Activated CD4-positive, alpha-beta T cell treated with anti-CD3 and anti-CD28 coated beads, Interleukin-2, Interleukin-4, amounts not matched to agents 100 ng/mL and 50 ng/mL, durations not matched to agents 16 hours and 8 hours (primary cell): ENCODE results near the gene NSFL1C.

Source experiments
- DNase-seq: peaks from one replicate; pipeline ENCODE4 v3.0.0-alpha.2; 2020; ENCODE audit warnings: low spot score

The NSFL1C gene

GRCh38 chr20:1460275-1460674 is 6.4 kb downstream of the NSFL1C start:
- DNase-seq, result no peak

- no peak for DNase-seq
Observed at GRCh38 chr20:1457992-1458391, 8.7 kb downstream of the NSFL1C start.

- no peak for DNase-seq
Observed at GRCh38 chr20:1456300-1456699, 10.3 kb downstream of the NSFL1C start.

GRCh38 chr20:1450926-1451491 is 15.6 kb downstream of the NSFL1C start:
- DNase-seq, result no peak

- no peak for DNase-seq
Observed at GRCh38 chr20:1449370-1449769, 17.3 kb downstream of the NSFL1C start.

- DNase-seq, result no peak
Observed at GRCh38 chr20:1448081-1448620, 18.5 kb downstream of the NSFL1C start.

- no peak for DNase-seq
Observed at GRCh38 chr20:1446536-1446935, 20.1 kb downstream of the NSFL1C start.

- no peak for DNase-seq
Observed at GRCh38 chr20:1443085-1443484, 23.6 kb downstream of the NSFL1C start.

GRCh38 chr20:1442304-1442703 is 24.3 kb downstream of the NSFL1C start:
- no peak for DNase-seq

- DNase-seq, result no peak
Observed at GRCh38 chr20:1441133-1441532, 25.5 kb downstream of the NSFL1C start.

- peak; percentile 14 for DNase-seq
Observed at GRCh38 chr20:1440024-1440423, 26.6 kb downstream of the NSFL1C start.

GRCh38 chr20:1438361-1438760 is 28.3 kb downstream of the NSFL1C start:
- no peak for DNase-seq

GRCh38 chr20:1437235-1437904 is 29.3 kb downstream of the NSFL1C start:
- peak; percentile 79 for DNase-seq

GRCh38 chr20:1436263-1436662 is 30.4 kb downstream of the NSFL1C start:
- DNase-seq, result no peak

- DNase-seq, result no peak
Observed at GRCh38 chr20:1435337-1435699, 31.3 kb downstream of the NSFL1C start.

- DNase-seq, result peak; percentile 85
Observed at GRCh38 chr20:1434571-1435336, 31.9 kb downstream of the NSFL1C start.

GRCh38 chr20:1431158-1431557 is 35.5 kb downstream of the NSFL1C start:
- no peak for DNase-seq

GRCh38 chr20:1430004-1430451 is 36.6 kb downstream of the NSFL1C start:
- DNase-seq, result no peak

- no peak for DNase-seq
Observed at GRCh38 chr20:1429143-1429728, 37.4 kb downstream of the NSFL1C start.

- no peak for DNase-seq
Observed at GRCh38 chr20:1427457-1428054, 39.1 kb downstream of the NSFL1C start.

- DNase-seq, result no peak
Observed at GRCh38 chr20:1426231-1426849, 40.3 kb downstream of the NSFL1C start.

GRCh38 chr20:1424336-1424735 is 42.3 kb downstream of the NSFL1C start:
- no peak for DNase-seq
